Activated B cell treated with CpG ODN at 0.5 μM for 24 hours (primary cell): ENCODE measurements around the gene ZFHX3. TPM values are rescaled to one million over a fixed set of nuclear protein-coding genes. Genes with fewer than 3 reads are reported as not detected.

Source experiments
- ATAC-seq: fragments of 200-7000 bp; cut with Tn5 transposase; one replicate; pipeline ENCODE4 v1.10.0; 2021; ENCODE audit warnings: low read depth, mild to moderate bottlenecking, moderate library complexity
- CTCF ChIA-PET: fragments of 350-600 bp; sonication (Branson Sonifier 250); formaldehyde crosslinking; loops from one replicate; lab custom pipeline; 2021; ENCODE audit warnings: antibody characterized with exemption; lab: Charles Lee
- POLR2A ChIA-PET: fragments of 350-600 bp; sonication (Branson Sonifier 250); formaldehyde crosslinking; loops from one replicate; lab custom pipeline; 2021; ENCODE audit warnings: antibody characterized with exemption; lab: Charles Lee
- DNase-seq: peaks from one replicate; pipeline ENCODE4 v3.0.0; 2022
- H3K27ac Mint-ChIP-seq: one replicate; pipeline ENCODE4 v1.8.0; 2020; ENCODE audit warnings: mixed read lengths
- H3K27me3 Mint-ChIP-seq: one replicate; pipeline ENCODE4 v1.8.0; 2021; ENCODE audit warnings: mixed read lengths
- H3K36me3 Mint-ChIP-seq: one replicate; pipeline ENCODE4 v1.8.0; 2021; ENCODE audit warnings: low read depth, mixed read lengths
- H3K4me1 Mint-ChIP-seq: one replicate; pipeline ENCODE4 v1.8.0; 2021; ENCODE audit warnings: mixed read lengths
- H3K4me3 Mint-ChIP-seq: one replicate; pipeline ENCODE4 v1.8.0; 2020; ENCODE audit warnings: mild to moderate bottlenecking, mixed read lengths
- H3K9me3 Mint-ChIP-seq: one replicate; pipeline ENCODE4 v1.8.0; 2020; ENCODE audit warnings: mixed read lengths
- CTCF ChIP-seq: fragments of 200-600 bp; IDR thresholded peaks from one replicate; pipeline ENCODE4 v1.8.0; 2022; ENCODE audit warnings: antibody characterized with exemption, mild to moderate bottlenecking
- intact Hi-C: fragments of 100-400 bp; cut with micrococcal nuclease; formaldehyde crosslinking; loops from one replicate; pipeline ENCODE4 v1.15.1; 2024
- total RNA-seq: library from RNA; stranded (reverse); gene quantifications from 2 replicates; pipeline ENCODE4 v1.2.3, GENCODE V29; 2022

The ZFHX3 gene
- total RNA-seq, 1 donor from 2014 or later = 9.2 TPM

GRCh38 chr16:72957303-72958277, 90.3 kb downstream of the ZFHX3 start:
- Mint-ChIP-seq H3K4me1 (no peaks in the 10 kb centered on the region), H3K9me3 (no peaks in the 10 kb centered on the region), H3K36me3 (peaks cover 9% of the 10 kb centered on the region), H3K4me3 (no peak overlapping the region), H3K27me3 (no peaks in the 10 kb centered on the region), H3K27ac (no peak overlapping the region)
- intact Hi-C loops = no loop called here
- no peak for TF ChIP-seq CTCF
- ATAC-seq (no peak), DNase-seq (no peak)
- POLR2A ChIA-PET = no interaction called here
- CTCF ChIA-PET = no interaction called here

- DNase-seq = no peak
- H3K4me3 Mint-ChIP-seq = no peak overlapping the region
- no peaks in the 10 kb centered on the region for H3K9me3 Mint-ChIP-seq
- H3K27me3 Mint-ChIP-seq = no peaks in the 10 kb centered on the region
- peaks cover 9% of the 10 kb centered on the region for H3K36me3 Mint-ChIP-seq
- CTCF ChIA-PET = no interaction called here
- POLR2A ChIA-PET = no interaction called here
- no peak for TF ChIP-seq CTCF
- no peak for ATAC-seq
- H3K27ac Mint-ChIP-seq = no peak overlapping the region
- H3K4me1 Mint-ChIP-seq = no peaks in the 10 kb centered on the region
- intact Hi-C loops = no loop called here
Measured at GRCh38 chr16:72956124-72957064, 91.5 kb downstream of the ZFHX3 start.

- intact Hi-C loops = no loop called here
- H3K4me1 Mint-ChIP-seq = no peaks in the 10 kb centered on the region
- CTCF ChIA-PET = no interaction called here
Measured at GRCh38 chr16:72952811-72953271, 95.1 kb downstream of the ZFHX3 start.

GRCh38 chr16:72952404-72952803, 95.5 kb downstream of the ZFHX3 start:
- peaks cover 16% of the 10 kb centered on the region for H3K36me3 Mint-ChIP-seq
- no peaks in the 10 kb centered on the region for H3K9me3 Mint-ChIP-seq
- no peak overlapping the region for H3K4me3 Mint-ChIP-seq
- DNase-seq (no peak), ATAC-seq (no peak)
- ChIA-PET POLR2A (no interaction called here), CTCF (no interaction called here)
- no peaks in the 10 kb centered on the region for H3K4me1 Mint-ChIP-seq
- H3K27me3 Mint-ChIP-seq = no peaks in the 10 kb centered on the region
- H3K27ac Mint-ChIP-seq = no peak overlapping the region
- no peak for TF ChIP-seq CTCF
- intact Hi-C loops = no loop called here

More at GRCh38 chr16:72952811-72953271, 95.1 kb downstream of the ZFHX3 start:
- DNase-seq (no peak), ATAC-seq (no peak)
- POLR2A ChIA-PET = no interaction called here
- Mint-ChIP-seq H3K9me3 (no peaks in the 10 kb centered on the region), H3K27ac (no peak overlapping the region), H3K36me3 (peaks cover 16% of the 10 kb centered on the region), H3K4me3 (no peak overlapping the region), H3K27me3 (no peaks in the 10 kb centered on the region)
- TF ChIP-seq CTCF = no peak
